Stimulated activated CD8-positive, alpha-beta memory T cell treated with anti-CD3 and anti-CD28 coated beads, Interleukin-7, amount 100 ng/mL, for 48 hours (primary cell): Measurements from ENCODE around the gene CHD9.
"Not testable (repeated sequence)": the region's sequence is repeated elsewhere in the genome, so short reads cannot be mapped to it uniquely, and the experiment has no call there.

Source experiments
- DNase-seq, 2 donors: peaks; one replicate each; pipeline ENCODE4 v3.0.0-alpha.2; 2020; ENCODE audit warnings: low read depth in 1 of 2; ENCODE audit errors: extremely low read depth in 1 of 2

CHD9 gene

DNA sequence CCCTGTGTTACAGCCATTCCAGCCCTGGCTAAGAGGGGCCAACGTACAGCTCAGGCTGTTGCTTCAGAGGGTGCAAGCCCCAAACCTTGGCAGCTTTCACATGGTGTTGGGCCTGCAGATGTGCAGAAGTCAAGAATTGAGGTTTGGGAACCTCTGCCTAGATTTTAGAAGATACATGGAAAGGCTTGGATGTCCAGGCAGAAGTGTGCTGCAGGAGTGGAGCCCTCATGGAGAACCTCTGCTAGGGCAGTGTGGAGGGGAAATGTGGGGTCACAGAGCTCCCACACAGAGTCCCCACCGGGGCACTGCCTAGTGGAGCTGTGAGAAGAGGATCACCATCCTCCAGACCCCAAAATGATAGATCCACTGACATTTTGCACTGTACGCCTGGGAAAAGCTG, 130.9 kb downstream of the CHD9 start:
- not testable (repeated sequence) for DNase-seq

DNA sequence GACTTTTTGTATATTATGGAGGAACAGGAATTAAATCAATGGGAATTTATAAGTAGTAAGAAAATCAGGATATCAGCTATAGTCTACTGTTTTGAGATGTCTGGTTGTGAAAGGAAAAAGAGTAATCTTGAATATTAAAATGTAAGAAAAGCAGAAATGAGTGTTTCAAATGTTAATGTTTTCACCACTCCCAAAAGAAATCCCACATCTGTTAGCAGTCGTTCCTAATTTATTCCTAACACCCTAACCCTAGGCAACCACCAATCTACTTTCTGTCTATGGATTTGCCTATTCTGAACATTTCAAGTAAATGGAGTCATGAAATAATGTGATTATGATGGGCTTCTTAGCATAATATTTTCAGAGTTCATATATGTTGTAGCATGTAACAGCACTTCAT, 133.0 kb downstream of the CHD9 start:
- no peak for DNase-seq

DNA sequence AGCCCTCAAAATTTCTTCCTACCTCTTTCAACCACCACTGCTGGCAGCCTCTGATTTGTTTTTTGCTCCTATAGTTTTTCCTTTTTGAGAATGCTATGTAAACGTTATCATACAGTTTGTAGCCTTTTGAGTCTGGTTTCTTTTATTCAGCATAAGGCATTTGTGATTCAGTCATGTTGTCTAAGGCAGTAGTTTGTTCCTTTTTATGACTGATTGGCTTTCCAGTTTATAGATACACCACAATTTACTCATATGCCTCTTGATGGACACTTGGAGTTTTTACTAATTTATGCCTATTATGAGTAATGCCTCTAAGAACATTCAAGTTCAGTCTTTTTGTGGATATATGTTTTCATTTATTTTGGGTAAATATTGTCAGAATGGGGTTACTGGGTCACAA, 136.6 kb downstream of the CHD9 start:
- no peak for DNase-seq

DNA sequence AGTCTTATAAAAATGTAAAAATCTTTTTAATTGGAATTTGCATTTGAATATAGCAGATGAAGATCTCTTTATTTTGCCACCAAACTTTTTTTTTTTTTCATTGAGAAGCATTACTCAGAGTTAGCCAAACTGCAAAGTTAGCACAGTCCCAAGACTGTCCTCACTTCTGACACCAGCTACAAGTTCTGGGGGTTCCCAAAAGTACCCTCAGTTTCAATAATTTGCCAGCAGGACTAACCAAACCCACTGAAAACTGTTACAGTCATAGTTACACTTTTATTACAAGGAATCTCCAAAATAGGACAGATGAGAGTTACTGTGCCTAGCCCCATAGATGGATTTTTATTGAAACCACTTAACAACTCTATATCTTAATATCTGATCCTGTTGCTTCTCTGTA, 144.1 kb downstream of the CHD9 start:
- no peak for DNase-seq

DNA sequence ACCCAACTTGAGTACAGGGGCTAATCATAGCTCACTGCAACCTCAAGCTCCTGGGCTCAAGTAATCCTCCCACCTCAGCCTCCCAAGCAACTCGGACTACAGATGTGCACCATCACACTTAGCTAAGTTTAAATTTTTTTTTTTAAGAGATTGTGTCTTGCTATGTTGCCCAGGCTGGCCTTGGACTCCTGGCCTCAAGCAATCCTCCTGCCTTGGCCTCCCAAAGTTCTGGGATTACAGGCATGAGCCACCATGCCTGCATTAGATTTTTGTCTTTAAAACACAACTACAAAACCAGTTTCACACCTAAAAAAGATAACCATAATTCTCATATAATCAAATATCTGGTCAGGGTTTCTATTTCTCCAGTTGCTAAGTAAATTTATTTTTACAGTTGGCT, 147.1 kb downstream of the CHD9 start:
- DNase-seq, result no peak

DNA sequence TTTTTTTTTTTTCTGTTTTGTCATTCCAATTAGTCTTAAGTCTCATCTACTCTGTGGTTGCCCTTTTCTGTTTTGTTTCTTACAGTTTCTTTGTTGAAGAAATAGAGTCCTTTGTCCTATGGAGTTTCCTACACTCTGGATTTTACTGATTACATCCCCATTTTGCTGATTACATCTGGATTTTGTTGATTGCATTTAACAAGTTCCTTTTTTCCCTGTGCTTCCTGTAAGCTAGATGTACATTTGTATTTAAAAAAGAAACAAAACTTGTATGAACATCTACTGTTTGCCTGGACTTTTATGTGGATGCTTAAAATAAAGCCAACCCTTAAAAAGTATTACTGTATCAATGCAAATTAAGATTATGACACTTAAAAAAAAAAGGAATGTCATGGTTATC, 147.6 kb downstream of the CHD9 start:
- no peak for DNase-seq

DNA sequence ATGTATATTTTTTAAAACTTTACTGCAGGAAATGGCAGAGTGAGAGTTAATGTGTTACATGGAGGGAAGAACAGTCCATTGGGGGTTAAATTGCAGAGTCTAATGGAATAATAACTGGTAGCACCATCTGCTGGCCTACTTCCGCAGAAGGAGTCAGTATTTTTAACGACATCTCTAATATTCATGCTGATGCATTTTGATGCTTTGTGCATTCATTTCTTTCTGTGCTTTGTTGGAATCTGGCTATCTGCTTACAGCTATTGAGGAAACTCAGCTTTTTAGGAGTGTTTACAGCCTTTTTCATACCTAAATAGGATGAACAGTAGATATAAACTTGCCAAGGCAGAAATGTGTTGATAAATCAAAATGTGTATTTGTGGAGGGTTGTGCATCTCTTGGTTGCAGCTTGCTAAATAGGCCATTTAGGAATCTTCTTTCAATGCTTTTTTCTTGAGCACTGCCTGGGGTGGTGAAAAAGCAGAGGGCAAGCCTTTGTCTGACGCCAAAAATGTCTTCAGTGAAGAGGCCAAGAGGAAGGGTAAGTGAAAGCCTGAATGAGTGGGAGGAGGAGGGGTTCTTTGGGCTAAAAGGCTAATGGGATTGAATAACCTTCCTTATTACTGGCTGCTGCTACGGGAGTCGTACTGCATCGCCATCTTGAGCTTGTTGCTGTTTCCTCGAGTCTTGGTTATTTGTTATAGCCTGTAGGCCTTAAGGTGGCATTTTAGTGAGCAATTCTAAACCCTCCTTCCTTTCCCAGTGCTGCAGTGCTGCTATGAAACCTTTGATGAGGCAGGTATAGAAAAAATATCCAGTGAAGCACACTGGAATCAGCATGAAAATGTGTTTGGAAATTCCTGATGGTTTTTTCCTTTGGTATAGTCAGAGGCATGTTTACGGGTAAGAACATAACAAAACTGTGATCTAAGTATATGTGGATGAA, 153.3 kb downstream of the CHD9 start:
- no peak for DNase-seq

- no peak for DNase-seq
Observed at GRCh38 chr16:53209429-53209828, 154.6 kb downstream of the CHD9 start.

GRCh38 chr16:53209877-53210276, 155.1 kb downstream of the CHD9 start:
- DNase-seq, result no peak

DNA sequence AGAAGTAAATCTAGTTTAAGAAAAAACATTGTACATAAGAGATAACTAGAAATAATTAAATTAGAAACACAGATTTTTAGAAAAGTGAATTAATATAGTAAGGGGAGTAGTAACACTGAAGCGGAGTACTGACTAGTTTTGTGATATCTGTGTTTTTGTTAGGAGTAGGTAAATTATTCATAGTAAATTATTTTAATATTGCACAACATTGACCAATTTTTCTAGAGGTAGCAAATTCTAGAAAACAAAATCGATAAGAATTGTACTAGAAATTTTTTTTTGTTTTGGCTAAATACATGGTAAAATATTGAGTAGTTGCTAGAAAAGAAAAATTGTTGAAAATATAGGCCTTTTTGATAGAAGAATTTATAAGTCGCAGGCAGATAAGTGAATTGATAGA, 156.5 kb downstream of the CHD9 start:
- no peak for DNase-seq

DNA sequence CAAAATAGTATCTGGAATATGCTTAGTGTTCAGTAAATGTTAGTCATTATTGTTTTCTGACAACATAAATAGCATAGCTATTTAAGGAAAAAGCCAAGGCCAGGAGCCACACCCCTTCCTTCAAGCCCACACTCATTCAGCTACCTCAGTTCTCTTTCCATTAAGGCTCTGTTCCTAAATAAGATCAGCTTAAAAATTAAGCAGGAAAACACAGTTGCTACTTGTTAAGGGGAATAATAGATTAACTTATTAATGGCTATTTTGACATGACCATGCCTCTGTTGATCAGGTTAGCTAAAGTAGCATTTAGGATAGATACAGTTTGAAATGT, 158.1 kb downstream of the CHD9 start:
- DNase-seq, result no peak

DNA sequence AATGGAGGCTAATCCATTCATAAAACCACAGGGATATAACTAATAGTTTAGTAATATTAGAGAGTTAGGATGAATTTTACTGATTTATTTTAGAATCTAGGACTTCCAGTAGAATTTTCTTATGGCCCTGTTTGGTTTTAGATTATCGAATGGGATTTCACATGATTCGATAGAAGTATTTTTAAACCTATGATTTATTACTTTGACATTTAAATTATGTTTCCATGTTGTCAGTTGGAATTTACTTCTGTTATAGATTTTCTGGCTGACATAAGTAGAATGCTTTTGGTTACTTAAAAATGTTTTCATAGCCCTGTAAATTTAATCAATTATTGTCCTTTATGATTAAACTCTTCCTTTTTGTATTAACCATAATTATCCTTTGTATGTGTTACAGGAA, 158.8 kb downstream of the CHD9 start:
- DNase-seq, result no peak

DNA sequence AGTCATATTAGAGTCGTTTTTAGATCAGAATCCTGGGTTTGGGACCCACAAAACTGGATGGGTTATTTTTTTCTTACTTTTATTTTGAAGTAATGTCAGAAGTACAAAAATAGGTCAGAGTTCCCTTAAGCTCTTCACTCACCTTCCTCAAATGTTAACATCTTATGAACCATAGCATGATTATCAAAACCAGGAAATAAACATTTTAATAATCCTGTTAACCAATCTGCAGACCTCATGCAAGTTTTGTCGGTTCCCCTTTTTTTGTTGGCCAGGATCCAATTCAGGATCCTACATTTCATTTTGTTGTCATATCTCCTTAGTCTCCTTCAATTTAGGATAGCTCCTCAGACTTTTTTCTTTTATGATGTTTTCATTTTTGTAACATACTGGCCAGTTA, 162.0 kb downstream of the CHD9 start:
- no peak for DNase-seq

- DNase-seq, result no peak
Observed at GRCh38 chr16:53219371-53219770, 164.6 kb downstream of the CHD9 start.

GRCh38 chr16:53219795-53220454, 165.1 kb downstream of the CHD9 start:
- DNase-seq, result no peak

DNA sequence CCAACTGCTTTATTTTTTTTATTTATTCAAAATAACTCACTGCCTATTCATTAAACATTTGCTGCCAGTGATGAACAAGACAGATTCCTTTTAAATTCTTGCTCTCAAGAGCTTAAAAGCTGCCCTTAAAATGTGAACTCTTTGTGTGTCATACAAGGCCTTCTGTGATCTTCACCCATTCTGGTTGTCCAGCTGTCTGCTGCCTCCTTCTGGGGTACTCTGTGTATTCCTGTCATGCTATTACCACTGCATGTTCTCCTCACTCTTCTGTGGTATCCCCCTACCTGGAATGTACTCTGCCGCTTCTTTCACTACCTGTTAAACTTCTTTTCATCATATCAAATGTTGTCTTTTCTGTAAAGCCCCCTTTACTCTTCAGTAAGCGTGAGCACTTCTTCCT, 165.8 kb downstream of the CHD9 start:
- DNase-seq, result no peak

- DNase-seq, result no peak
Observed at GRCh38 chr16:53224951-53225533, 170.3 kb downstream of the CHD9 start.

DNA sequence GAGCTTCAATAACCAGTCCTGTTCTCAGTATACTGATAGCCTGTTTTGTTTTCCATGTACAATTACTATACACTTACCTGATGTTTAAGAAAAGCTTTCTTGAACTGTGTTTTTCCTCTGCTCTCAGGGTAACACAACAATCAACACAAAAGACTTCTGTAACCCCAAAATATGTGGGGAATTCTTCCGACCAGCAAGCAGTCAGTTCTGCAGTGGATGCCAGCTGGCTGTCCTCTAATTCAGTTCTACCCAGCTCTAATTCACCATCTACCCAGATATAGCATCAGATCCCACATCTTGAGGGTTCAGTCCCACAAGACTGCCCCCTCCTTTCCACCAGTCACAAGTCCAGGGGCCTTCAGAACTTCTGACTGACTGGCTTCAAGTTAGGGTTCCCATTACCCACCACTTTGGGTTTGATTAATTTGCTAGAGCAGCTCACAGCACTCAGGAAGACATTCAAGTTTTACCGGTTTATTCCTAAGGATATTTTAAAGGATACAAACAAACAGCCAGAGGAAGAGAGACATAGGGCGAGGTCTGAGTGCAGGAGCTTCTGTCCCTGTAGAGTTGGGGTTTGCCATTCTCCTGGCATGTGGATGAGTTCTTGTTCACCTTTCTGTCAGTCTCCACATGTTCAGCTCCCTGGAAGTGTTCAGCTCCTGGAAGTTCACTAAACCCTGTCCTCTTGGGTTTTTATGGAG, 178.2 kb downstream of the CHD9 start:
- DNase-seq, result no peak

- no peak for DNase-seq
Observed at GRCh38 chr16:53234836-53235235, 180.0 kb downstream of the CHD9 start.

- DNase-seq, result no peak
Observed at GRCh38 chr16:53235851-53236250, 181.1 kb downstream of the CHD9 start.

DNA sequence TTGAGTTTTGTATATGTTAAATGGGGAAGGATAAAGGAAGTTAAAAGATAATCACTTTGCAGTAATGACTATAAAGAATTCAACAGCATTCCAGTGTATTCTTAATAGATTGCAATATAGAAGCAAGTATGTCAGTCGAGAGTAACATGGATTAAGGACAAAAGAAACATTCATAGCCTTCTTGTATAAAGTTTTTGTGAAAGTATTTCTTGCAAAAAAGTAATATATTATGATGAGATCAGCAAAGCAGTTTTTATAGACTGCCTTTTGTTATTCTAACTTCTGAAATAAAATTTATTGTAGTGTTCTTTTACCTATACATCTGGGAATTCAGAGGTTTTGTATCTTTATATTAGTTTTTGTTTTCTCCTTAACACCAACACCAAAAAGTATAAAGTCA, 194.5 kb downstream of the CHD9 start:
- no peak for DNase-seq

GRCh38 chr16:53257001-53257400, 202.2 kb downstream of the CHD9 start:
- DNase-seq, result no peak
